ENCODE measurements around the gene KIF18B.

Gene KIF18B

GRCh38 chr17:44903012-44903685 lies 44.4 kb downstream of the KIF18B start:
- DNase-seq, result no peak

GRCh38 chr17:44902135-44902760 lies 45.3 kb downstream of the KIF18B start:
- no peak for DNase-seq

DNA sequence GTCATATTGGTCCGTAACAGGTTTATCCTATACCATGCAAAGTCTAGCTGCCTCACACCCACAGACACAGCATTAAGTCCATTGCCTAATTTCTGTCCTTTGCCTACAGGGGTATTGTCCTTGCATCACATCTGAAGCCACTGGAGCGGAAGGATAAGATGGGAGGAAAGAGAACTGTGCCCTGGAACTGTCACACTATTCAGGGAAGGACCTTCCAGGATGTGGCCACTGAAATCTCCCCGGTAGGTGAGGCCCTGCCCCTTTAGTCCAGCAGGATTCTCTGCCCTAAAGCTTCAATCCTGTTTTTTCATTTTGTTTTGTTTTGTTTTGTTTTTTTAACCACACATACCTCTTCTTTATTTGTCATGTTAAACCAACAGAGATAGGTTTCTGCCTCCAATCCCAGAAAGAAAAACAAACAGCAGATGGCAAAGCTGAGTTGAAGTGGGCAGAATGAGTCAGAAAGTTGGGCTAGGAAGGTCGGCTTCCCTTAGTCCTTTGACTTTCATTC lies 46.1 kb downstream of the KIF18B start:
- no peak for DNase-seq

GRCh38 chr17:44900894-44901293 lies 46.7 kb downstream of the KIF18B start:
- DNase-seq, result no peak

- peak; percentile 94 for DNase-seq
These were observed 48.3 kb downstream of the KIF18B start, which contains the start of gene EFTUD2 for GRCh38 chr17:44899074-44899782. Gene EFTUD2 (minus strand): TSS chr17:44899445. CDS start chr17:44894521, 4,924 bp downstream.

- DNase-seq, result no peak
These were observed 48.9 kb downstream of the KIF18B start for GRCh38 chr17:44898768-44899073.

- DNase-seq, result no peak
These were observed 52.9 kb downstream of the KIF18B start for GRCh38 chr17:44894642-44895041.

- DNase-seq, result no peak
These were observed 55.3 kb downstream of the KIF18B start for GRCh38 chr17:44892250-44892649.

DNA sequence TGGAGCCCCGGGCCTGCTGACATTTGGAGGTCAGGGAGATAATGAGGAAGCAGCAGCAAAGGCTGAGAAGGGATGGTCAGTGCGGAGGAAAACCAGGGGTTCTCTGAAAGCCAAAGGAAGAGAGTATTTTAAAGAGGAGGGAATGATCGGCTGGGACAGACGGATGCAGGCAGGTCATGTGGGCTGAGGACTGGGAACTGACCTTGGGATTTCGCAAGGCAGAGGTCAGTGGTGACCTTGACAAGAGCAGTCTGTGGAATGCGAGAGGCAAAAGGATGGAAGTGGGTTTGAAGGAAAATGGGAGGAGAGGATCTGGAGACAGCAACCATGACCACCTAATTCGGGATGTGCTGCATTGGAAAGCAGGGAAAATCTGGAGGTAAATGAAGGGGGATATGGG lies 58.6 kb downstream of the KIF18B start:
- DNase-seq, result no peak

GRCh38 chr17:44887971-44888954 lies 59.3 kb downstream of the KIF18B start:
- peak; percentile 22 for DNase-seq

DNA sequence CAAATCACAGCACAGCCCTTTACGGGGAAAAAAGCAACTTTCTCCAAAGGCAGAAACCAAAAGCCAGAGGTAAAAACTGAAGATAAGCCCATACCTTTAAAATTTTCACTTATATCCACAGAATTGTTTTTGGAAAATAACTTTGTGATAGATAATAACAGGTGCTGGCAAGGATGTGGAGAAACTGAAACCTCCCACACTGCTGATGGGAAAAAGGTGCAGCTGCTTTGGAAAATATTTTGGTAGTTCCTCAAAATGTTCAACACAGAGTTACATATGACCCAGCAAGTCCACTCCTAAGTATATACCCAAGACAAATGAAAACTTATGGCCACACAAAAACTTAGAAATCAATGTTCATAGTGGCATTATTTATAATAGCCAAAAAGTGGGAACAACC lies 60.6 kb downstream of the KIF18B start:
- DNase-seq, result no peak

DNA sequence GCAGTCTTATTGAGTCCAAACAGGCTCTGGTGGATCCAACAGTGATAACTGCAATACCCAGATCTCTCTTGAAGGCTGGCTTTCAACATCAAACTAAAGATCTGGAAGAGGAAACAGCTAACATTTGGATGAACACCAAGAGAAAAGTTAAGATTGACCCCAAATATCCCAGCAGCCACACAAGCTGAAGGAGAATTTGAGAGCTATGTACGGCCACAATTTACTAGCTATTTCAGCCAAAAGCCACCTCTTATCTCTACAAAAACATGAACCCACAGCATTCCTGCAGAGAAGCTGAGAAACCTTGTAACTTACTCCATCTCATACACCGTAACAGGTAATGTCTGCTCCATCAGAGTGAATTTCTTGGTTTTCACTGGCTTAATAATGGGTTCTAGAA lies 62.6 kb downstream of the KIF18B start:
- no peak for DNase-seq

GRCh38 chr17:44881145-44881544 lies 66.4 kb downstream of the KIF18B start:
- DNase-seq, result no peak

GRCh38 chr17:44880062-44880461 lies 67.5 kb downstream of the KIF18B start:
- DNase-seq, result no peak

DNA sequence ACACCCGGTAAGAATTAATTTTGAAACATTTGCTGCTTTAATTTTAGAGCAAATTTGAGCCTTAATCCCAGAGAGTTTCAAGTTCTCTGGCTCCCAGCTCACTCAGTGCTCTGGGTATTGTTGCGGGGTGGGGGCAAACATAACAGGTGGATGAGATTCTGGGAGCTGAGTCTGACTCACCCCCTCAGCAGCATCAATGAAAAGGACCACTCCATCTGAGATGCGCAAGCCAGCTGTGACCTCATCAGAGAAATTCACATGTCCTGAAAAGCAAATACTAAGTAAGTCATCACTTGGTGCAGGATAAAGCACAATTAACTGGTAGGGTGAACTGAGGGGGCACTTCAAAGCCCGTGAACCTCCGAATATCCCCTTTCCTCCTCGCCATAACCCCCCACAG lies 68.2 kb downstream of the KIF18B start:
- DNase-seq, result no peak

GRCh38 chr17:44878627-44879221 lies 68.8 kb downstream of the KIF18B start:
- DNase-seq, result peak; percentile 35

DNA sequence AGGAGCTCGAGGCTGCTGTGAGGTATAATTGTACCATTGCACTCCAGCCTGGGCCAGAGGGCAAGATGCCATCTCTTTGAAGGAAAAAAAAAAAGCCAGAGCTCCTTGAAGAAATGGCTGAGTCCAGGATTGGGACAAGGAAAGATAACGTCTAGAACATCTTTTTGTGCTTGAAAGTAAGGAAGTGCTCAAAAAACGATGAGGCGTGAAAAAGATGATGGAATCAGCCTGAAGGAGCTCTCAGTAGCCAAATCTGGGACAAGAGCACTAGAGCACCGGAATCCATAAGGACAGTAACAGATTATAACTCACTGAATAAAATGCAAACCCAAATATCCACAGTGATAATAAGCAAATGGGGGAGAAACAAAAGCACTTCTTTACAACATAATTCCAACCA lies 70.5 kb downstream of the KIF18B start:
- DNase-seq, result no peak

DNA sequence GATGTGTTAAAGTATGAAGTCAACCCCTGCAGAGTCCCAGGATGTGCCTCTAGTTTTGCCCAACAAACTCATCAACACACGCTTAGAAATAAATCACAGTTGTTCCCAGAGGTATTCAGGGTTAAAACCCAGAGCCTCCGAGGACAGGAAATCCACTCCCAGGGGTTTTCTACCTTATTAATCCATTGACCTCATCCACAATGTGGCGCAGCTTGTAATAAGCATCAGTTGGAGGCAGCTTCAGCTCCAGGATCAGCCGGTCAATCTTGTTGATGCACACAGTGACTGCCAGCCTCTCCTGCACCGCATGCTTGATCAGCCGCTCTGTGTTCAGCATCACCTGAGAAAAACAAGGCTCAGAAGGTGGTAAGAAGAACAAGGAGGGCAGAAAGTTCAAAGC lies 71.8 kb downstream of the KIF18B start:
- no peak for DNase-seq
